Nephron progenitor cell (in vitro differentiated cells): ENCODE data around the gene COL13A1.

Experiments
- DNase-seq: peaks from one replicate; pipeline ENCODE4 v3.0.0; 2021
- H3K27ac Mint-ChIP-seq: 2 replicates; pipeline ENCODE4 v1.8.0; 2021; ENCODE audit warnings: mild to moderate bottlenecking, moderate library complexity, mixed read lengths
- H3K27me3 Mint-ChIP-seq: 2 replicates; pipeline ENCODE4 v1.8.0; 2021; ENCODE audit warnings: mild to moderate bottlenecking, low read depth, mixed read lengths; ENCODE audit not compliant: poor library complexity
- H3K36me3 Mint-ChIP-seq: 2 replicates; pipeline ENCODE4 v1.8.0; 2021; ENCODE audit warnings: low read depth, mixed read lengths
- H3K4me1 Mint-ChIP-seq: 2 replicates; pipeline ENCODE4 v1.8.0; 2021; ENCODE audit warnings: mixed read lengths
- H3K4me3 Mint-ChIP-seq: 2 replicates; pipeline ENCODE4 v1.8.0; 2021; ENCODE audit warnings: mild to moderate bottlenecking, moderate library complexity, mixed read lengths
- H3K9me3 Mint-ChIP-seq: 2 replicates; pipeline ENCODE4 v1.8.0; 2021; ENCODE audit warnings: mild to moderate bottlenecking, moderate library complexity, mixed read lengths
- TF ChIP-seq, protein P1 (sequence below): fragments of 200-600 bp; sonication (generic); IDR thresholded peaks from 2 replicates; pipeline ENCODE4 v1.5.0; 2021; ENCODE audit warnings: antibody characterized with exemption

COL13A1 gene

DNA sequence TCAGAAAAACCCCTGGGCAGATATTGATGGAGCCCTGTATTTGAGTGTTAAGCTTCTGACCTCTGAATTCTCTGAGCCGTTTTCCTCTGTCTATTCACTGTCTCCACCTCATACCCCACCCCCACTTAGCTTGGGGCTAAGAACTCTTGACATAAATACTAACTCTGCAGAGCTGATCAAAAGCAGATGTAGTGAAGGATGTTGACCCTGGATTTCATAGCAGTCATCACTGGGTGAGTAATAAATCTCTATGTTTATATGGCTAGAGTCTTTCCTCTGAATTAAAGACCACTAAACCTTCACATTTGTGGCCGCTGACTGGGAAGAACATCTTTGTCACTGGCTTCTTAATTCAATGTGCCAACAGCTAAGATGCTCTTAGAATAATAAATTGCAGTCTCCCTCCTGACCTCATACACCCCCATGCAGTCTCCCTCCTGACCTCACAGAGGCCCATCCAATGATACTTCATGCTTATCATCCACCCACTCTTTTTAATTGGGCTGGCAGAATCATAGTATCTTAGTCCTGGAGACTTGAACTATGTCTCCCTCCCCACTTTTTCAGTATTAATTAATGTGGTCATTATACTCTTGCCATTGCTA is 172.9 kb downstream of the COL13A1 start:
- DNase-seq = no peak
- peaks cover 41% of the 10 kb centered on the region for H3K9me3 Mint-ChIP-seq
- H3K27ac Mint-ChIP-seq = peak overlapping the region; percentile 83
- peaks cover 15% of the 10 kb centered on the region for H3K36me3 Mint-ChIP-seq
- H3K4me1 Mint-ChIP-seq = peaks cover 34% of the 10 kb centered on the region
- TF ChIP-seq, protein P1, sequence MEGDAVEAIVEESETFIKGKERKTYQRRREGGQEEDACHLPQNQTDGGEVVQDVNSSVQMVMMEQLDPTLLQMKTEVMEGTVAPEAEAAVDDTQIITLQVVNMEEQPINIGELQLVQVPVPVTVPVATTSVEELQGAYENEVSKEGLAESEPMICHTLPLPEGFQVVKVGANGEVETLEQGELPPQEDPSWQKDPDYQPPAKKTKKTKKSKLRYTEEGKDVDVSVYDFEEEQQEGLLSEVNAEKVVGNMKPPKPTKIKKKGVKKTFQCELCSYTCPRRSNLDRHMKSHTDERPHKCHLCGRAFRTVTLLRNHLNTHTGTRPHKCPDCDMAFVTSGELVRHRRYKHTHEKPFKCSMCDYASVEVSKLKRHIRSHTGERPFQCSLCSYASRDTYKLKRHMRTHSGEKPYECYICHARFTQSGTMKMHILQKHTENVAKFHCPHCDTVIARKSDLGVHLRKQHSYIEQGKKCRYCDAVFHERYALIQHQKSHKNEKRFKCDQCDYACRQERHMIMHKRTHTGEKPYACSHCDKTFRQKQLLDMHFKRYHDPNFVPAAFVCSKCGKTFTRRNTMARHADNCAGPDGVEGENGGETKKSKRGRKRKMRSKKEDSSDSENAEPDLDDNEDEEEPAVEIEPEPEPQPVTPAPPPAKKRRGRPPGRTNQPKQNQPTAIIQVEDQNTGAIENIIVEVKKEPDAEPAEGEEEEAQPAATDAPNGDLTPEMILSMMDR = no peak
- H3K27me3 Mint-ChIP-seq = peaks cover 2% of the 10 kb centered on the region
- no peak overlapping the region for H3K4me3 Mint-ChIP-seq

DNA sequence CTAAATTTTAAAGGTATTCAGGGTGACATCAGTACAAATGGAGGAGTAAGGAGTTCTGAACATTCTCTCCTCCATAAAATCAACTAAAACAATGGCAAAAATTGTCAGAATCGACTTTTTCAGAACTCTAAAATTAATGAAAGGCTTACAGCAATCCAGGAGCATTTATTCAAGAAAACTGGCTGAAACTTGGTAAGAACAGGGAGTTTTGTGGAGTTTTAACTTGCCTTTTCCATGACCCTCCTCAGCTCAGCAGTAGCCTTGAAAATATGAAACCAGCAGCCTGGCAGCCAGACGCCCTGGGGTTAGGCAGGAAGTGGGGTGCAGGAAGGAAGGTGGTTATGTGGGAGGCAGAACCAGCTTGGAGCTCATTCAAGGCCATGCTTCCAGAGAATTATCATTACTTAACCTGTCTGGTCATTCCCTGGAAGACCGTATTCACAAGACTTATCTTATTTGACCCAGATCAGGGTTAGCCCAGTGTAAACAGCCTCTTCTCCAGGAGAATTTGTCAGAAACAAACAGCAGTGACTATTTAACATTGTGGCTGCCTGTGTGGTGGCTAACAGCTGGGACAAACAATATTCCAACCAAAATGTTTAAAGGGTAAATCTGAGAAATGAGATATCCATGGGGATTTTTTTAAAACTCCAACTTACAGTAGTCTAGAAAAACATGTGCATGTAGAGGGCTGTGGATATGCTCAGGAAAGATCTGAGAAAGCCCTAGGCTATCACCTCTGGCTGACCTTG is 175.3 kb downstream of the COL13A1 start:
- peaks cover 2% of the 10 kb centered on the region for H3K27me3 Mint-ChIP-seq
- TF ChIP-seq, protein P1 = no peak
- peaks cover 64% of the 10 kb centered on the region for H3K9me3 Mint-ChIP-seq
- no peak overlapping the region for H3K27ac Mint-ChIP-seq
- DNase-seq = no peak
- H3K4me3 Mint-ChIP-seq = no peak overlapping the region
- peaks cover 25% of the 10 kb centered on the region for H3K36me3 Mint-ChIP-seq
- peaks cover 23% of the 10 kb centered on the region for H3K4me1 Mint-ChIP-seq

DNA sequence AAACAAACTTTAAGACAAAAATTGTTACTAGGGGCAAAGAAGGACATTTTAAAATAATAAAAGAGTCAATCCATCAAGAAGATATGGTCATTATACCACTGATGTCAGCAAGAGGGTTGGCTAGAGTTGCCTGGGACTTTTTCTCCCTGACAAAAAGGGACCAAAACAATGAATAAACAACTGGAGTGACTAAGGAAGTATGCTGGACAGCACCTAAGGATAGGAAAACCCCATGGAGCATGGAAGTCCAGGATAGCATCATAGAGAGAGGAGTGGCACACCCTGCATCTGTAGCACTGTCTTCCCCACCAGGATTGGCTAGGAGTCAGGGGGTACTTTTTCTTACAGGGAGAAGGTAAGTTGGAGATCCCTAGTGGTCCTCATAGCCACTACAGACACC is 177.5 kb downstream of the COL13A1 start:
- Mint-ChIP-seq H3K4me1 (peaks cover 11% of the 10 kb centered on the region), H3K4me3 (no peak overlapping the region), H3K36me3 (peaks cover 26% of the 10 kb centered on the region), H3K9me3 (peaks cover 75% of the 10 kb centered on the region), H3K27me3 (peaks cover 2% of the 10 kb centered on the region), H3K27ac (no peak overlapping the region)
- DNase-seq = no peak
- TF ChIP-seq, protein P1 = no peak

DNA sequence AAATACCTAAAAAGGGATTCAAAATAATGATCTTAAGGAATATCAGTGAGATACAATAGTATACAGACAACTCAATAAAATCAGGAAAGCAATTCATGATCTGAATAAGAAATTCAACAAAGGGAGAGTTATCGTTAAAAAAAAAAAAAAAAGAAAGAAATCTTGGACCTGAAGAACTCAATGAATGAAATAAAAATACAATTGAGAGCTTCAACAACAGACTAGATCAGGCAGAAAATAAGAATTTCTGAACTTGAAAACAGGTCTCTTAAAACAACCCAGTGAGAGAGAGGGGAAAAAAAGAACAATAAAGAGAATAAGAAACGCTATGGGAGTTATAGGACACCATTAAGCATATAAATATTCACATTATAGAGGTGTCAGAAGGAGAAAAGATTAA is 179.0 kb downstream of the COL13A1 start:
- H3K27me3 Mint-ChIP-seq = peaks cover 2% of the 10 kb centered on the region
- peaks cover 26% of the 10 kb centered on the region for H3K36me3 Mint-ChIP-seq
- H3K27ac Mint-ChIP-seq = no peak overlapping the region
- H3K4me1 Mint-ChIP-seq = no peaks in the 10 kb centered on the region
- TF ChIP-seq, protein P1 = no peak
- no peak for DNase-seq
- peaks cover 73% of the 10 kb centered on the region for H3K9me3 Mint-ChIP-seq
- H3K4me3 Mint-ChIP-seq = no peak overlapping the region

DNA sequence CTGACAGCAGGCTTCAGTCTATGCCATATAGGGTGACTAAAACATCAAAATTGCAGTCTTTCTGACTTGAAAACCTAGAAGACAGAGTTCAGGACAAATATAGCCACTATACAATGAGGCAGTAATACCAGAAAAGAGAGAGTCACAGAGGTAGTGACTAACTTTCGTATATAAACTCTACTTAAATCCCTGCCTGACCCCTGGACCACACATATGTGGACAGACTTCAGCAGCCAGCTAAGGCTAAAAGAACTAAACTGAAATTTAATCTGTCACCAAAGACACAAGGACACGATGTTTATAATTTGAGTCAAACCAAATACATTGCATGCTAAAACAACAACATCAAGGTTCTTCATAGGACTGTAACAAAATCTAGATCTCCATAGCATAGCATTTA is 186.4 kb downstream of the COL13A1 start:
- H3K27ac Mint-ChIP-seq = no peak overlapping the region
- no peak overlapping the region for H3K4me3 Mint-ChIP-seq
- H3K27me3 Mint-ChIP-seq = peaks cover 11% of the 10 kb centered on the region
- TF ChIP-seq, protein P1 = no peak
- DNase-seq = no peak
- no peaks in the 10 kb centered on the region for H3K4me1 Mint-ChIP-seq
- no peaks in the 10 kb centered on the region for H3K36me3 Mint-ChIP-seq
- peaks cover 5% of the 10 kb centered on the region for H3K9me3 Mint-ChIP-seq

DNA sequence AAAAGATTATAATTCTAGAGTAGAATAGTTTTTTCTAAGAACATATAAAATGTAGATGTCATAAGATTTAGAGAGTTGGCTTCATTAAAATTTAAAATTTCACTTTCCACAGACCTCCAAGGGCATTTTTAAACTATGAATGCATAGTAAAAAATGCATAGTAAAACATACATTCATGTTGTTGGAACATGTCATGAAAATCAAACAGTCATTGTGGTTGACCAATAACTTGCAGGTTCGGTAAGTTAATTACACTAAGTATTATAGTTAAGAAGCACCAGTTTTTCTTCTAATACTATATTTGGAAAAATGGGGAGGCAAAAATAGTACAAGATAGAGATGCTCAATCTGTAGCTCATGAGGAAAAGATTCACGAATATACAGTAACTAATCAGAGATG is 189.4 kb downstream of the COL13A1 start:
- H3K4me1 Mint-ChIP-seq = no peaks in the 10 kb centered on the region
- peaks cover 7% of the 10 kb centered on the region for H3K36me3 Mint-ChIP-seq
- H3K27me3 Mint-ChIP-seq = peaks cover 11% of the 10 kb centered on the region

More for the DNA sequence above, 189.4 kb downstream of the COL13A1 start:
- Mint-ChIP-seq H3K27ac (no peak overlapping the region), H3K9me3 (peaks cover 12% of the 10 kb centered on the region), H3K4me3 (no peak overlapping the region)
- DNase-seq = no peak
- TF ChIP-seq, protein P1 = no peak
